H1 (cell line): Measurements from ENCODE around the gene ROR1. TPM values are rescaled to one million over a fixed set of nuclear protein-coding genes. Genes with fewer than 3 reads are reported as not detected.

Experiments used
- CTCF ChIA-PET: fragments of 300-600 bp; sonication (Branson Sonifier 250); formaldehyde crosslinking; loops from one replicate; lab custom pipeline; 2021; ENCODE audit not compliant: partially characterized antibody; lab: Charles Lee
- POLR2A ChIA-PET: fragments of 300-600 bp; sonication (Branson Sonifier 250); formaldehyde crosslinking; loops from one replicate; lab custom pipeline; 2021; ENCODE audit warnings: inconsistent platforms; ENCODE audit not compliant: partially characterized antibody; lab: Charles Lee
- DNase-seq, 2 experiments: peaks; one replicate each; pipeline versions ENCODE4 v3.0.0 to v3.0.0-alpha.2; 2010 to 2022; ENCODE audit warnings: low spot score in 2 of 2, low read depth in 1 of 2, mixed read lengths in 1 of 2
- FAIRE-seq: peaks from 2 replicates; lab custom pipeline; 2011; peaks lifted over from hg19 to GRCh38; lab: Jason Lieb, UNC
- H2AFZ ChIP-seq: 2 replicates; pipeline ENCODE4 v1.8.1; 2012; ENCODE audit warnings: low read length, inconsistent platforms
- H2AK5ac ChIP-seq: 2 replicates; pipeline ENCODE4 v1.6.1; 2013; ENCODE audit warnings: low read depth, low read length
- H2BK120ac ChIP-seq: replicated peaks from 2 replicates; pipeline ENCODE3; 2013; ENCODE audit warnings: low read depth, low read length, inconsistent platforms
- H2BK12ac ChIP-seq: 2 replicates; pipeline ENCODE4 v1.6.1; 2013; ENCODE audit warnings: low read depth, low read length
- H2BK15ac ChIP-seq: 2 replicates; pipeline ENCODE4 v1.6.1; 2013; ENCODE audit warnings: low read length
- H2BK20ac ChIP-seq: 2 replicates; pipeline ENCODE4 v1.6.1; 2013; ENCODE audit warnings: low read length
- H2BK5ac ChIP-seq: 2 replicates; pipeline ENCODE4 v1.6.1; 2013; ENCODE audit warnings: low read depth, low read length
- H3K14ac ChIP-seq: 2 replicates; pipeline ENCODE4 v1.6.1; 2013; ENCODE audit warnings: inconsistent platforms; ENCODE audit not compliant: insufficient read length
- H3K18ac ChIP-seq: 2 replicates; pipeline ENCODE4 v1.6.1; 2013; ENCODE audit warnings: low read length; ENCODE audit errors: extremely low read depth
- H3K23ac ChIP-seq: 2 replicates; pipeline ENCODE4 v1.6.1; 2013; ENCODE audit warnings: inconsistent platforms; ENCODE audit not compliant: insufficient read length
- H3K23me2 ChIP-seq: 2 replicates; pipeline ENCODE4 v1.6.1; 2013; ENCODE audit warnings: low read depth, low read length
- H3K27ac ChIP-seq: 2 replicates; pipeline ENCODE4 v1.6.1; 2011; ENCODE audit warnings: low read depth, low read length, inconsistent platforms
- H3K27me3 ChIP-seq, 4 experiments: replicated peaks in 1 of 4; 1 replicate in 1 of 4; 2 replicates in 3 of 4; pipeline versions ENCODE4 v1.6.1 to v1.8.1; 2011 to 2013; ENCODE audit warnings: low read length in 3 of 4, mild to moderate bottlenecking in 3 of 4, inconsistent platforms in 2 of 4, mixed read lengths in 2 of 4, moderate library complexity in 1 of 4; ENCODE audit not compliant: control insufficient read depth in 3 of 4, insufficient read depth in 3 of 4; ENCODE audit errors: extremely low read depth in 1 of 4
- H3K36me3 ChIP-seq, 4 experiments: 2 replicates each; pipeline versions ENCODE4 v1.6.1 to v1.8.1; 2011 to 2013; ENCODE audit warnings: mild to moderate bottlenecking in 4 of 4, low read length in 3 of 4, moderate library complexity in 2 of 4, control low read depth in 1 of 4, inconsistent platforms in 1 of 4; ENCODE audit not compliant: insufficient read depth in 4 of 4, control insufficient read depth in 2 of 4
- H3K4ac ChIP-seq: replicated peaks from 2 replicates; pipeline ENCODE3; 2013; ENCODE audit warnings: low read length, low read depth, mixed read lengths, inconsistent platforms; ENCODE audit not compliant: insufficient read length
- H3K4me1 ChIP-seq, 4 experiments: replicated peaks in 1 of 4; 1 replicate in 1 of 4; 2 replicates in 3 of 4; pipeline versions ENCODE4 v1.6.1 to v1.8.1; 2011 to 2013; ENCODE audit warnings: low read length in 3 of 4, inconsistent platforms in 2 of 4, mixed read lengths in 1 of 4; ENCODE audit not compliant: insufficient read depth in 4 of 4, control insufficient read depth in 3 of 4
- H3K4me2 ChIP-seq, 2 experiments: 2 replicates each; pipeline versions ENCODE4 v1.6.1 to v1.8.1; 2011 to 2013; ENCODE audit warnings: low read depth in 2 of 2, low read length in 2 of 2, control low read depth in 1 of 2, inconsistent platforms in 1 of 2, mild to moderate bottlenecking in 1 of 2; ENCODE audit not compliant: insufficient read depth in 1 of 2
- H3K4me3 ChIP-seq, 4 experiments: fragments of 200-600, 300-600 bp in 1 of 4; sonication (generic), shearing (Covaris generic), sonication (Bioruptor Twin) in 1 of 4; 2 replicates each; pipeline versions ENCODE4 v1.5.1 to v1.8.1; 2011 to 2016; ENCODE audit warnings: low read length in 4 of 4, low read depth in 3 of 4, control low read depth in 2 of 4, inconsistent platforms in 2 of 4, mild to moderate bottlenecking in 2 of 4, mixed read lengths in 1 of 4, moderate library complexity in 1 of 4; ENCODE audit not compliant: insufficient read depth in 2 of 4; ENCODE audit errors: extremely low read depth in 1 of 4
- H3K56ac ChIP-seq: replicated peaks from 2 replicates; pipeline ENCODE3; 2013; ENCODE audit warnings: low read depth, mild to moderate bottlenecking, mixed read lengths, low read length, inconsistent platforms; ENCODE audit not compliant: insufficient read length
- H3K79me1 ChIP-seq: 2 replicates; pipeline ENCODE4 v1.6.1; 2013; ENCODE audit warnings: low read depth, low read length, control low read depth
- H3K79me2 ChIP-seq, 2 experiments: 2 replicates each; pipeline versions ENCODE4 v1.6.1 to v1.8.1; 2012 to 2013; ENCODE audit warnings: low read length in 2 of 2, mild to moderate bottlenecking in 2 of 2, inconsistent platforms in 1 of 2; ENCODE audit not compliant: insufficient read depth in 2 of 2, control insufficient read depth in 1 of 2
- H3K9ac ChIP-seq, 4 experiments: replicated peaks in 1 of 4; 1 replicate in 1 of 4; 2 replicates in 3 of 4; pipeline versions ENCODE4 v1.6.1 to v1.8.1; 2011 to 2013; ENCODE audit warnings: low read depth in 3 of 4, low read length in 3 of 4, control low read depth in 2 of 4, mild to moderate bottlenecking in 2 of 4, moderate library complexity in 2 of 4, inconsistent platforms in 1 of 4; ENCODE audit errors: extremely low read depth in 1 of 4
- H3K9me3 ChIP-seq, 2 experiments: 2 replicates each; pipeline versions ENCODE4 v1.6.1 to v1.8.1; 2012 to 2013; ENCODE audit warnings: mild to moderate bottlenecking in 2 of 2, moderate library complexity in 2 of 2, control low read depth in 1 of 2, inconsistent platforms in 1 of 2, low read depth in 1 of 2, low read length in 1 of 2, mixed read lengths in 1 of 2; ENCODE audit not compliant: insufficient read depth in 2 of 2
- H4K20me1 ChIP-seq, 2 experiments: replicated peaks in 1 of 2; 2 replicates each; pipeline versions ENCODE3 to v1.8.1; 2011 to 2013; ENCODE audit warnings: inconsistent platforms in 2 of 2, low read length in 2 of 2, mild to moderate bottlenecking in 1 of 2; ENCODE audit not compliant: insufficient read depth in 2 of 2, control insufficient read depth in 1 of 2
- H4K5ac ChIP-seq: 2 replicates; pipeline ENCODE4 v1.6.1; 2013; ENCODE audit warnings: low read length, low read depth, mixed read lengths, inconsistent platforms; ENCODE audit not compliant: insufficient read length
- H4K8ac ChIP-seq: 2 replicates; pipeline ENCODE4 v1.8.0; 2013; ENCODE audit warnings: mild to moderate bottlenecking, moderate library complexity, low read length, inconsistent platforms; ENCODE audit not compliant: insufficient read depth; ENCODE audit errors: extremely low read depth
- H4K91ac ChIP-seq: replicated peaks from 2 replicates; pipeline ENCODE3; 2013; ENCODE audit warnings: low read length, mixed read lengths, inconsistent platforms; ENCODE audit not compliant: insufficient read length
- ASH2L ChIP-seq: fragments of 200-600, 300-600 bp; sonication (generic); IDR thresholded peaks from one replicate; pipeline ENCODE4 v1.7.1; 2017; ENCODE audit warnings: low read length
- BCL11A ChIP-seq, 2 experiments: IDR thresholded peaks; one replicate each; pipeline ENCODE4 v1.6.1; 2011; ENCODE audit warnings: low read depth in 2 of 2, low read length in 2 of 2, mild to moderate bottlenecking in 2 of 2
- CTBP2 ChIP-seq: IDR thresholded peaks from 2 replicates; pipeline ENCODE4 v1.7.0; 2011; ENCODE audit warnings: borderline replicate concordance, mild to moderate bottlenecking, moderate library complexity, mixed read lengths, low read length; ENCODE audit not compliant: insufficient read depth, insufficient read length
- HDAC2 ChIP-seq, 2 experiments: fragments of 300-600 bp in 1 of 2; sonication (generic) in 1 of 2; IDR thresholded peaks; 2 replicates each; pipeline ENCODE4 v1.6.1; 2011 to 2012; ENCODE audit warnings: low read depth in 2 of 2, low read length in 2 of 2, mild to moderate bottlenecking in 2 of 2, moderate library complexity in 2 of 2, borderline replicate concordance in 1 of 2, inconsistent platforms in 1 of 2
- KDM5A ChIP-seq: fragments of 200-600 bp; IDR thresholded peaks from 2 replicates; pipeline ENCODE4 v1.7.1; 2012; ENCODE audit warnings: mild to moderate bottlenecking, low read length, inconsistent platforms, mixed read lengths
- MAFK ChIP-seq: IDR thresholded peaks from 2 replicates; pipeline ENCODE4 v1.6.1; 2012; ENCODE audit warnings: low read depth, mild to moderate bottlenecking, improper control_type of control experiment, low read length
- SIN3A ChIP-seq, 2 experiments: IDR thresholded peaks in 1 of 2; conservative IDR thresholded peaks in 1 of 2; 2 replicates each; pipeline ENCODE4 v1.6.1; 2011 to 2012; ENCODE audit warnings: low read length in 2 of 2, improper control_type of control experiment in 1 of 2, low read depth in 1 of 2, mild to moderate bottlenecking in 1 of 2
- SIRT6 ChIP-seq: IDR thresholded peaks from one replicate; pipeline ENCODE4 v1.7.1; 2012; ENCODE audit warnings: low read length, inconsistent platforms
- YY1 ChIP-seq: IDR thresholded peaks from 2 replicates; pipeline ENCODE4 v1.6.1; 2011; ENCODE audit warnings: low read depth, mild to moderate bottlenecking, low read length
- polyA plus RNA-seq, 7 experiments: library from polyadenylated mRNA; depleted of rRNA in 3 of 7; stranded (reverse) in 5 of 7; unstranded in 2 of 7; fragments of >200 nt in 5 of 7; fragments of 200-250 nt in 2 of 7; gene quantifications; 1 replicate in 5 of 7; 2 replicates in 1 of 7; 4 replicates in 1 of 7; pipeline versions ENCODE4 v1.2.1 to v1.2.3, GENCODE V29; 2011 to 2013; ENCODE audit warnings: missing spikeins in 2 of 7, mixed read lengths in 2 of 7
- total RNA-seq: library from RNA; stranded (reverse); fragmentation: NEBNext Ultra II Directional; extraction: Animal tissue kit (Norgen Biotek cat#: 25700); gene quantifications from 2 replicates; pipeline ENCODE4 v1.2.1, GENCODE V29; 2021
- TF ChIP-seq, protein P1 (sequence below): IDR thresholded peaks from 2 replicates; pipeline ENCODE4 v1.6.1; 2012; ENCODE audit warnings: inconsistent platforms

The ROR1 gene
- total and polyA plus RNA-seq, 2 of the 8 experiments (the other 6 are each of a cell fraction or from before 2014, with no cell fraction given): 33.6 to 73.6 TPM

DNA sequence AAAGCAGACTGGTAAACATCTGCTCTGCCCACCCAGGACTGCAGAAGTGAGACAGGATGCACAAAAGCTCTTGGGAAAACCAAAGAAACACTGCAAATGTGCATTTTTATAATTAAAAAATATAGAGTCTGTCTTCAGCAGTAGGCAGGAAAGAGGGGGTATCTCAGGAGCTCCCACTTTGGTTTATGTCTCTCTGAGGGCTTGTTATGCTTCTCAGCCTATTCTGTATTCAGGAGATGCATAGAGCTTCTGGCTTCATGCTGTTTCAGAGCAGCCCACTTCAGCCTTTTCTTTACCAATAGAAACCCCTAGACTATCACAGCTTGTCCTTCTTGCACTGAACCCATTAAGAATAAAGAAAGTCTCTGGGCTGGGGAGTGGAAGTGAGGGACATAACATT, 148.0 kb downstream of the ROR1 start:
- TF ChIP-seq BCL11A (IDR thresholded peaks at IDR 0.05; ENCODE audit: low read depth in 2 of 2, low read length in 2 of 2): no peak
- TF ChIP-seq KDM5A: no peak
- TF ChIP-seq, protein P1, sequence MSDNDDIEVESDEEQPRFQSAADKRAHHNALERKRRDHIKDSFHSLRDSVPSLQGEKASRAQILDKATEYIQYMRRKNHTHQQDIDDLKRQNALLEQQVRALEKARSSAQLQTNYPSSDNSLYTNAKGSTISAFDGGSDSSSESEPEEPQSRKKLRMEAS: no peak
- TF ChIP-seq CTBP2: no peak
- TF ChIP-seq MAFK: no peak
- TF ChIP-seq HDAC2 (IDR thresholded peaks at IDR 0.05; ENCODE audit: borderline replicate concordance in 1 of 2, low read depth in 2 of 2, low read length in 2 of 2): no peak
- TF ChIP-seq YY1: no peak
- no peak for TF ChIP-seq SIRT6
- TF ChIP-seq ASH2L: no peak
- no peak for TF ChIP-seq SIN3A (conservative IDR thresholded peaks at IDR 0.05 in 1 of 2, IDR thresholded peaks at IDR 0.05 in 1 of 2; ENCODE audit: low read depth in 1 of 2, low read length in 2 of 2)
- TF ChIP-seq, all 59 proteins: peak for 0
- Histone ChIP-seq H3K23ac (no peak overlapping the region), H2BK5ac (no peak overlapping the region), H3K18ac (no peak overlapping the region), H2AFZ (no peak overlapping the region), H2BK12ac (no peak overlapping the region), H3K9ac (no peak overlapping the region), H3K56ac (no peak overlapping the region), H3K23me2 (no peaks in the 10 kb centered on the region), H4K20me1 (peaks cover 4% of the 10 kb centered on the region in 2 experiments), H2BK120ac (no peak overlapping the region), H3K27ac (no peak overlapping the region), H3K4me1 (peaks cover 2 to 24% (median 11%) of the 10 kb centered on the region in 4 experiments; a peak in 4 of 7 replicates), H3K14ac (no peak overlapping the region), H3K9me3 (no peaks in the 10 kb centered on the region), H4K91ac (no peak overlapping the region), H3K79me1 (peaks cover 16% of the 10 kb centered on the region), H2BK20ac (no peak overlapping the region), H2BK15ac (no peak overlapping the region), H3K79me2 (peaks cover 0 to 79% of the 10 kb centered on the region in 2 experiments; a peak in 3 of 4 replicates), H4K5ac (no peak overlapping the region), H3K4me2 (no peak overlapping the region), H3K36me3 (no peaks in the 10 kb centered on the region), H3K27me3 (no peaks in the 10 kb centered on the region), H2AK5ac (no peak overlapping the region), H3K4me3 (no peak overlapping the region), H4K8ac (no peak overlapping the region), H3K4ac (no peak overlapping the region)
- FAIRE-seq (no peak), DNase-seq (no peak)
- ChIA-PET POLR2A (interaction anchor here (1.2 to 2.3 kb wide), 4 partner anchors 13 to 217 kb away, joined by 3 to 7 read pairs (median 4); no protein-coding TSS in a partner anchor), CTCF (interaction anchor here (0.6 to 6.9 kb wide), 22 partner anchors 8 to 320 kb away, joined by 3 to 74 read pairs (median 3); no protein-coding TSS in a partner anchor)
